Panc1 (cell line): ENCODE results near the gene PPP1R13L. TPM values are rescaled to one million over a fixed set of nuclear protein-coding genes. Genes with fewer than 3 reads are reported as not detected.

ENCODE experiments used
- ATAC-seq: fragments of 200-7000 bp; cut with Tn5 transposase; 2 replicates; pipeline ENCODE4 v1.9.1; 2020; ENCODE audit warnings: mild to moderate bottlenecking, moderate library complexity
- BruUV-seq: library from RNA; stranded (reverse); fragments of 400-500 nt; replicated peaks from 2 replicates; lab custom pipeline; 2021; lab: Mats Ljungman, UMichigan
- CTCF ChIA-PET: fragments of 300-600 bp; sonication (Branson Sonifier 250); formaldehyde crosslinking; loops from one replicate; lab custom pipeline; 2022; ENCODE audit warnings: antibody characterized with exemption; lab: Charles Lee
- POLR2A ChIA-PET: fragments of 300-600 bp; sonication (Branson Sonifier 250); formaldehyde crosslinking; loops from one replicate; lab custom pipeline; 2022; ENCODE audit warnings: antibody characterized with exemption; lab: Charles Lee
- DNase-seq: peaks from one replicate; pipeline ENCODE4 v3.0.0-alpha.2; 2010; ENCODE audit warnings: low read depth, low spot score
- H3K27ac ChIP-seq: 2 replicates; pipeline ENCODE4 v1.5.1; 2011; ENCODE audit warnings: mild to moderate bottlenecking, low read length, inconsistent platforms
- H3K27me3 ChIP-seq: fragments of 200-500 bp; sonication (Bioruptor generic); 2 replicates; pipeline ENCODE4 v1.6.0; 2014; ENCODE audit warnings: low read length, inconsistent platforms; ENCODE audit not compliant: control insufficient read depth, insufficient read depth
- H3K36me3 ChIP-seq: fragments of 200-500 bp; sonication (Bioruptor generic); 2 replicates; pipeline ENCODE4 v1.5.1; 2014; ENCODE audit warnings: inconsistent platforms, mild to moderate bottlenecking, low read length, moderate library complexity; ENCODE audit not compliant: control insufficient read depth, insufficient read depth
- H3K4me1 ChIP-seq: 2 replicates; pipeline ENCODE4 v1.5.1; 2011; ENCODE audit warnings: inconsistent platforms, mild to moderate bottlenecking, low read length, moderate library complexity; ENCODE audit not compliant: control insufficient read depth, insufficient read depth
- H3K4me3 ChIP-seq, 2 experiments: 2 replicates each; pipeline ENCODE4 v1.5.1; 2011 to 2012; ENCODE audit warnings: low read depth in 2 of 2, low read length in 2 of 2, mild to moderate bottlenecking in 2 of 2, inconsistent platforms in 1 of 2, moderate library complexity in 1 of 2
- H3K9me3 ChIP-seq: fragments of 200-500 bp; sonication (Bioruptor generic); 2 replicates; pipeline ENCODE4 v1.5.1; 2014; ENCODE audit warnings: low read depth, mild to moderate bottlenecking, inconsistent platforms, low read length, moderate library complexity; ENCODE audit not compliant: control insufficient read depth, insufficient read depth
- POLR2AphosphoS5 ChIP-seq: IDR thresholded peaks from 2 replicates; pipeline ENCODE4 v1.6.1; 2012; ENCODE audit warnings: mild to moderate bottlenecking, low read depth, low read length, moderate library complexity
- SIN3A ChIP-seq: IDR thresholded peaks from 2 replicates; pipeline ENCODE4 v1.6.1; 2012; ENCODE audit warnings: low read depth, mild to moderate bottlenecking, low read length, moderate library complexity, borderline replicate concordance; ENCODE audit not compliant: insufficient read depth
- TCF7L2 ChIP-seq: IDR thresholded peaks from 2 replicates; pipeline ENCODE4 v1.6.1; 2011; ENCODE audit warnings: mild to moderate bottlenecking, low read depth, low read length, inconsistent platforms
- in situ Hi-C: cut with HindIII; loops from 2 replicates; pipeline ENCODE4 v1.10.0; 2016; ENCODE audit warnings: low sequenced_read_pairs, low pct_unique_long_range_greater_than_20kb
- intact Hi-C: fragments of 100-400 bp; cut with micrococcal nuclease; formaldehyde crosslinking; loops from one replicate; pipeline ENCODE4 v1.10.0; 2022; ENCODE audit not compliant: unreplicated experiment
- total RNA-seq: library from RNA; stranded (reverse); gene quantifications from one replicate; pipeline ENCODE4 v1.2.1, GENCODE V29; 2021; ENCODE audit not compliant: unreplicated experiment
- TF ChIP-seq, protein P1 (sequence below): fragments of 450-650 bp; IDR thresholded peaks from 2 replicates; pipeline ENCODE4 v1.5.1; 2017; ENCODE audit warnings: mild to moderate bottlenecking
- TF ChIP-seq, protein P2 (sequence below), 2 experiments: IDR thresholded peaks; 2 replicates each; pipeline ENCODE4 v1.6.1; 2011 to 2012; ENCODE audit warnings: low read depth in 2 of 2, control low read depth in 1 of 2, low read length in 1 of 2, mild to moderate bottlenecking in 1 of 2, moderate library complexity in 1 of 2; ENCODE audit not compliant: insufficient read depth in 1 of 2

Gene PPP1R13L
- total RNA-seq, 1 experiment from 2014 or later, result 39.1 TPM

DNA sequence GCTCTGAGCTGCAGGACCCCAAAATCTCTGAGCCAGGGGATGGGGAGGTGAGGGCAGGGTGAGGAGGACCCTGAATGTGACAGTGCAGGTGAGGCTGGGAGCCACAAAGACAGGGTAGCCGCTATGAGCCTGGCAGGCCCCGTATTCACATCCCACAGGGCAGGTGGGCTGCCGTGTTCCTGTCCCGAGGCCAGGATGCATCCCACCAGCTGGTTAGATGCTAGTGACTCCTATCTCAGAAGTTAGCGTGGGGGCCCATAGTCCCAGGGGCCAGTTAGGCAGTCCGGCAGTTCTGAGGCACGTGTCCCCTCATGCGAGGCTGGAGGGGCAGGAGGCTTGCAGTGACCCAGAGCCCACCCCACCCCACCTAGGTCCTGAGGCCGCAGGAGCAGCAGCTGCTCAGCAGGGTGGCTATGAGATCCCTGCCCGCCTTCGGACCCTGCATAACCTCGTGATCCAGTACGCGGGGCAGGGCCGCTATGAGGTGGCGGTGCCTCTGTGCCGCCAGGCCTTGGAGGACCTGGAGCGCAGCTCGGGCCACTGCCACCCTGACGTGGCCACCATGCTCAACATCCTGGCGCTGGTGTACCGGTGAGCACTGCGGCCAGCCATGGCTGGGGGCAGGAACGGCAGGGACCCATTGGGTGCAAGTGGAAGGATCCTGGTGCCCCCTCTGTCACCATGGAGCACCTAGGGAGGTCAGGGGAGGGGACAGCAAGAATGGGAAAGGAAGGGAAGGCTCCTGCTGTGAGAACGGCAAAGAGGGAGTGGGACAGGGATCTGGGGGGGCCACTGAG is 57.1 kb downstream of the PPP1R13L start:
- no peak overlapping the region for H3K27ac ChIP-seq
- no peaks in the 10 kb centered on the region for H3K36me3 ChIP-seq
- H3K9me3 ChIP-seq, result no peaks in the 10 kb centered on the region
- no peak for ATAC-seq
- H3K4me3 ChIP-seq, result no peak overlapping the region
- ChIA-PET CTCF (no interaction called here), POLR2A (no interaction called here)
- TF ChIP-seq SIN3A, result no peak
- TF ChIP-seq POLR2AphosphoS5, result no peak
- TF ChIP-seq, protein P1, sequence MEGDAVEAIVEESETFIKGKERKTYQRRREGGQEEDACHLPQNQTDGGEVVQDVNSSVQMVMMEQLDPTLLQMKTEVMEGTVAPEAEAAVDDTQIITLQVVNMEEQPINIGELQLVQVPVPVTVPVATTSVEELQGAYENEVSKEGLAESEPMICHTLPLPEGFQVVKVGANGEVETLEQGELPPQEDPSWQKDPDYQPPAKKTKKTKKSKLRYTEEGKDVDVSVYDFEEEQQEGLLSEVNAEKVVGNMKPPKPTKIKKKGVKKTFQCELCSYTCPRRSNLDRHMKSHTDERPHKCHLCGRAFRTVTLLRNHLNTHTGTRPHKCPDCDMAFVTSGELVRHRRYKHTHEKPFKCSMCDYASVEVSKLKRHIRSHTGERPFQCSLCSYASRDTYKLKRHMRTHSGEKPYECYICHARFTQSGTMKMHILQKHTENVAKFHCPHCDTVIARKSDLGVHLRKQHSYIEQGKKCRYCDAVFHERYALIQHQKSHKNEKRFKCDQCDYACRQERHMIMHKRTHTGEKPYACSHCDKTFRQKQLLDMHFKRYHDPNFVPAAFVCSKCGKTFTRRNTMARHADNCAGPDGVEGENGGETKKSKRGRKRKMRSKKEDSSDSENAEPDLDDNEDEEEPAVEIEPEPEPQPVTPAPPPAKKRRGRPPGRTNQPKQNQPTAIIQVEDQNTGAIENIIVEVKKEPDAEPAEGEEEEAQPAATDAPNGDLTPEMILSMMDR, result no peak
- TF ChIP-seq, protein P2, sequence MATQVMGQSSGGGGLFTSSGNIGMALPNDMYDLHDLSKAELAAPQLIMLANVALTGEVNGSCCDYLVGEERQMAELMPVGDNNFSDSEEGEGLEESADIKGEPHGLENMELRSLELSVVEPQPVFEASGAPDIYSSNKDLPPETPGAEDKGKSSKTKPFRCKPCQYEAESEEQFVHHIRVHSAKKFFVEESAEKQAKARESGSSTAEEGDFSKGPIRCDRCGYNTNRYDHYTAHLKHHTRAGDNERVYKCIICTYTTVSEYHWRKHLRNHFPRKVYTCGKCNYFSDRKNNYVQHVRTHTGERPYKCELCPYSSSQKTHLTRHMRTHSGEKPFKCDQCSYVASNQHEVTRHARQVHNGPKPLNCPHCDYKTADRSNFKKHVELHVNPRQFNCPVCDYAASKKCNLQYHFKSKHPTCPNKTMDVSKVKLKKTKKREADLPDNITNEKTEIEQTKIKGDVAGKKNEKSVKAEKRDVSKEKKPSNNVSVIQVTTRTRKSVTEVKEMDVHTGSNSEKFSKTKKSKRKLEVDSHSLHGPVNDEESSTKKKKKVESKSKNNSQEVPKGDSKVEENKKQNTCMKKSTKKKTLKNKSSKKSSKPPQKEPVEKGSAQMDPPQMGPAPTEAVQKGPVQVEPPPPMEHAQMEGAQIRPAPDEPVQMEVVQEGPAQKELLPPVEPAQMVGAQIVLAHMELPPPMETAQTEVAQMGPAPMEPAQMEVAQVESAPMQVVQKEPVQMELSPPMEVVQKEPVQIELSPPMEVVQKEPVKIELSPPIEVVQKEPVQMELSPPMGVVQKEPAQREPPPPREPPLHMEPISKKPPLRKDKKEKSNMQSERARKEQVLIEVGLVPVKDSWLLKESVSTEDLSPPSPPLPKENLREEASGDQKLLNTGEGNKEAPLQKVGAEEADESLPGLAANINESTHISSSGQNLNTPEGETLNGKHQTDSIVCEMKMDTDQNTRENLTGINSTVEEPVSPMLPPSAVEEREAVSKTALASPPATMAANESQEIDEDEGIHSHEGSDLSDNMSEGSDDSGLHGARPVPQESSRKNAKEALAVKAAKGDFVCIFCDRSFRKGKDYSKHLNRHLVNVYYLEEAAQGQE (IDR thresholded peaks at IDR 0.05; ENCODE audit: insufficient read depth in 1 of 2, low read depth in 2 of 2, low read length in 1 of 2), result no peak
- no peak for TF ChIP-seq TCF7L2
- intact Hi-C loops, result no loop called here
- H3K27me3 ChIP-seq, result no peaks in the 10 kb centered on the region
- no peaks in the 10 kb centered on the region for H3K4me1 ChIP-seq
- in situ Hi-C loops, result no loop called here
- BruUV-seq, result no TSS peak
- DNase-seq, result no peak

DNA sequence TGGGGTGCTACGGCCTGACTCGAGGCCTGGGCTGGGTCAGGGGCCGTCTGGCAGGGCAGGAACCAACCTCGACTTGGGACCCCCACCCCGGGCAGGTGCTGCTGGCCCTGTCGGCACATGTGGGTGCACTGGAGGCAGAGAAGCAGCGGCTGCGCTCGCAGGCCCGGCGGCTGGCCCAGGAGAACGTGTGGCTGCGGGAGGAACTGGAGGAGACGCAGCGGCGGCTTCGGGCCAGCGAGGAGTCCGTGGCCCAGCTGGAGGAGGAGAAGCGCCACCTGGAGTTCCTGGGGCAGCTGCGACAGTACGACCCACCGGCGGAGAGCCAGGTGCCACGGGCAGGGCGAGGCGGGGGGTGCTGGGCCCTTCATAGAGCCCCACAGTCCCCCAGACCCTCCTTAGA is 58.4 kb downstream of the PPP1R13L start:
- BruUV-seq, result no TSS peak

More for the DNA sequence above, 58.4 kb downstream of the PPP1R13L start:
- TF ChIP-seq SIN3A (no peak), TCF7L2 (no peak), POLR2AphosphoS5 (no peak)
- TF ChIP-seq, protein P1, result no peak
- TF ChIP-seq, protein P2 (IDR thresholded peaks at IDR 0.05; ENCODE audit: insufficient read depth in 1 of 2, low read depth in 2 of 2, low read length in 1 of 2), result no peak
- intact Hi-C loops (no loop called here), in situ Hi-C loops (no loop called here)
- Histone ChIP-seq H3K27ac (no peak overlapping the region), H3K4me3 (no peak overlapping the region), H3K27me3 (no peaks in the 10 kb centered on the region), H3K9me3 (no peaks in the 10 kb centered on the region), H3K36me3 (no peaks in the 10 kb centered on the region), H3K4me1 (no peaks in the 10 kb centered on the region)
- POLR2A ChIA-PET, result no interaction called here
- DNase-seq (no peak), ATAC-seq (no peak)
- CTCF ChIA-PET, result no interaction called here
